ENCODE data around the gene CXorf51B.
"Not testable (repeated sequence)": the region's sequence is repeated elsewhere in the genome, so short reads cannot be mapped to it uniquely, and the experiment has no call there.

CXorf51B gene

GRCh38 chrX:146809471-146809870 is at the start of gene CXorf51B:
Gene CXorf51B (plus strand): TSS chrX:146809771. CDS start chrX:146809792, 21 bp downstream.
- DNase-seq (ENCODE audit: low spot score), result not testable (repeated sequence)

GRCh38 chrX:146814644-146815043 is 5.1 kb downstream of the CXorf51B start, which contains the start of gene CXorf51A:
Gene CXorf51A (minus strand): TSS chrX:146814744. CDS start chrX:146814723, 21 bp downstream.
- not testable (repeated sequence) for DNase-seq (ENCODE audit: low spot score)

- DNase-seq (ENCODE audit: low spot score), result no peak
Observed at GRCh38 chrX:146831994-146832393, 22.4 kb downstream of the CXorf51B start.

DNA sequence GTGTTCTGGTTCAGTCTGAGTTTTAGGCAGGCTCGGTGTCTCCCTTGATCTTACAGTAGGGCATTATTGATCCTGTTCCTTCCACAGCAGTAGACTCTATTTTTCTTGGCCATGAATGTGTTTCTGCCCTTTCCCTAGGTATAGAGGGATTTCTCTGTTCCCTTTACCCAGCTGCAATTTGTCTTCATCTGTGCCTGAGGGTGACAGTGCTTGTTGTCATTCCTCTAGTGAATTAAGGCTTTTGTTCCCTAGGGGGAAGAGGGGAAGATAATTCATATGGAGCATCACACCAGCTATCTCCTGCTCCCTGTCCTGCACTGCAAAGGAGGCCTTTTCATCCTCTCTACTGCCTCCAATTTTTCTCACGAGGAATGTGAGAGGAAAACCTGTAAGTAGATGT is 44.7 kb downstream of the CXorf51B start:
- no peak for DNase-seq (ENCODE audit: low spot score)
